Embryonic facial prominence (tissue), 1 donor: ENCODE measurements around the gene GALC.

Experiments used
- DNase-seq: peaks from one replicate; pipeline ENCODE4 v3.0.0-alpha.2; 2016; ENCODE audit errors: extremely low spot score

The GALC gene

DNA sequence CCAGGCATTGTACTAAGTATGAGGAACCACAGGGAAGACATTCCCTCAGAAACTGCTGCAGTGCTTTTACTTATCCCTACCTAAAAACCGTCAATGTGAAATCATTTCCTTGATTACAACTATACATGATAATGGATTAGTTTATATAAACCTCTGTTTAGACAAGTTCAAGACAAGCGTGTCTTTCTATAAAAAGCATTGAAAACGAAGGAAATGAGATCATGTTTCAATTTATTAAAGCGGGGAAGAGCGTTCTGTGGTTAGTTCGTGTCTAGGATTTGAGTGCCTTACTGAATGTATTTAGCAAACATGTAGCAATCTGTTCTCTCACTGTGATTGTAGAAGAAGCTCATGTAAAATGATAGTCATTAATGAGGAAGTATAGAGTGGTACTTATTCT, 37.5 kb downstream of the GALC start:
- no peak for DNase-seq

DNA sequence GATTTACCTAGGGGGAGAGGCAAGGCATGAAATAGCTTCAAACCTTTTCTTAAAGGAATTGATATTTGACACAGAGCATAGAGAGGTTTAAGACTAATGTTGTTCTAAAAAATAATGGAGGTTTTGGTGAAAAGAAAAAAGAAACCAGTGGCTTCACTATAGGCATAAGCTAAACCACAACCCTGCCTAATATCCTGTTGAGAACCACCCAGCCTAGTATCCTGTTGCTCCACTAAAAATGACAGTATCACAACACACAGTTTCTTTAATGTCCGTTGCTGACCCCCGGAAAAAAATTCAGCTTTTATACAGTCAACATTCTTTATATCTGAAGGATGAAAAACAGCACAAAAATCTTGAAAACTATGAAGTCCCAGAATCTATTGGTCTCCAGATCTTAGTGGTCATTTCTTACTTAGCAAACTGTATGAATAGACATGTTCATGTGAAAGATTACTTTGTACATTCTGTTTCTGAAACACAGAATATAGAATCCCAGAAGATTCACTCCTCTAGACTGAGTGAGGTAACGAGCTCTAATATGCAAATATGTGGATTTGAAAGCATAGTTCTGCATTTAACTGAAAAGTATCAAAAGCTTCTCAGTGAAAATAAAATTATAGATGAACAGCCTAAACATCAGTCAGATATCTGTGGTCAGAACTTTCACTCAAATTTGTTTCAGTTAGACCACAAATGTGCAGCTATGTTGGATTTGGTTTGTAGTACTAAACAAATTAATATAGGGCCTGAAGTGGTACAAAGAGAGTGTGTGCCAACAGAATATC, 40.5 kb downstream of the GALC start:
- no peak for DNase-seq

DNA sequence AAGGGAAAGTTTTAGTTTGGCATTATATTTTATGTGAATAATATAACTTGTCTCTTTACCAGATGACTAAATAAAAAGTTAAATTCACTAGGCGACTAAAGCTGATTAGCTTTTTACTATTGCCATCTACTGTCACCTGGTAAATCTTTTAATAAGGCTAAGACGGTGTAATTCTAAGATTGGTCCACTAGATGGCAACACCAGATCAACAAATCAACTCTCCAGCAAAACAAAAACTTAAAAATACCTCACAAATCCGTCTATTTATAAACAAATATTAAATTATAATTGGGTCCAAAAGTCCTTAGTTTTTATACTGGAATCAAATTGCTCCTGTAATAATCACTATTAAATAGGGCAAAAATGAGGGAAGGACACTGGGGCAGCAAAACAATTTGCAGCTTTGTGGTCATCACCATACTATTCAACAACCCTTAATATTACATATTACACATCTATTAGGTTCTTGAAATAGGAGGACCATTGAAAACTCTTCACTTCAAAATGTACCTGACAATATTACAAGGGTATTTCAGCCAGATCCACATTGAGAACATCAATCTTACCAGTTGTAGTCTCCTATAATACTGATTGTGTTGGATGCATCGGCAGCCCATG, 47.9 kb downstream of the GALC start:
- peak; percentile 34 for DNase-seq

DNA sequence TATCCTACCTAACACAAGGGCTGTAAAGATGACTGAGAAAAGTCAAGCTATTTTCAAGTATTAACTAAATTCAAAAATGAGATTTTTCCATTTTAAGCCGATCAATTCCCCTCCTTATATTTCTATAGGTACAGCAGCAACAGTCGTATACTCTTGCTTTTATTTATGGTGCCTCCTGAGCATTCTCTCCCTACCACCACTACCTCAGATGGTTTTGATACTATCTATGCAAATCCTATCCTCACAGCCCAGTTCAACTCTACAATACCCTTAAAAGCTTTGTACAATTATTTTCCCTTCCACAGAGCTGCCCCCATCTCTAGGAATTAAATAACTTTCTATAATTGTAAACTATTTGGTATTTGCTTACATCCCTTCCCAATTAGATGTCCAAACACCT, 52.1 kb downstream of the GALC start:
- DNase-seq: no peak

DNA sequence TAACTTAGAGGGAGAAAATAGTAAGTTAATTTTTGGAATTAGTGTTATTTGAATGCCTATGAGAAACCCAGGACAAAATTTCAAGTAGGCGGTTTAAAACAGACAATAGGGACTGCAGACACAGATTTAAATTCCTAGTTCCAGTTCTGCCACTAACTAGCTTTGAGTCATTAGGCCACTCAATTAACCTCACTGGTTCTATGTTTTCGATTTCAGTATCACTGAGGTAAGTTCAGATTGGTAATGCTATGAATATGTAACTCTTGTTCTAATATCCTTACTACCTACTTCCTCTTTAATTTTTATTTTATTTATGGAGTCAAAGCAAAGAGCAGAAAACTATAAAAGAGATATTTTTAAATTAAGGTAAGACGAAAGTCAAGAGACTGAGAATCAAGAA, 52.6 kb downstream of the GALC start:
- DNase-seq: no peak

GRCh38 chr14:87935886-87936285, 57.1 kb downstream of the GALC start:
- no peak for DNase-seq

GRCh38 chr14:87935081-87935828, 57.7 kb downstream of the GALC start:
- DNase-seq: no peak

DNA sequence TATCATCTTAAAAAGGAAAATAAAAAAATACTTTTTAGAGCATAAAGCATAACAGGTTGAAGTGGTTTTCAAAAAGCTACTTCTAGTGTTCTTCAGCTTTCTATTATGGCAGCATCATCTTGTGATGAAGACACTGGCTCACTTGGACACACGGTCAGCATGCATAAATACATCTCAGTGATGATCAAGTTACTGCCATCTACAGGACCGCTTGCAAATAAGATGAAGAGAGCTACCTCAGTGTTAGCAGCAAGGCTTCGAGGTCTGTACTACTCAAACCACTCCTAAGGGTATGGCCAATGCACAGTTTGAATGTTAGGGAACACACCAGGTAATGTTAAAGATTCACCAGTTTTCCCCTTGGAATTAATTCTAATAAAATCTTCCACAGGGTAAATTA, 58.8 kb downstream of the GALC start:
- no peak for DNase-seq

DNA sequence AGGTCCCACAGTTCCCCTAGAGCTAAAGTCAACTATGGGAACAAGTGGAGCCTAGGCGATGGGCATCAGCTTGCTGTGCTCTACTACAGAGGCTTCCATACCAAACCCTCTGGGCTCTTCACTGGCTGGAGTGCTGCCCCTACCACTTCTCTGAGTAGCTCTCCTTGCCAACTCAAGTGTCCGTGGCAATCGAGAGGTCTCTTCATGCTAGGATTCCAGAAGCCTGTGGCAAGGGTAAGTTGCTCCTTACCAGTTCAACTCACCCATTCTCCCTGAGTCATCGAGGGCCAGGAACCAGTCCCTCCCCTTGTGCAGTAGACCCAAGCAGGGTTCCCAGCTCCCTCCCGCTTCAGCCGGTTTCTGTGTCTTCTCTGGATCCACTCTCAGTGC, 76.1 kb downstream of the GALC start:
- no peak for DNase-seq

DNA sequence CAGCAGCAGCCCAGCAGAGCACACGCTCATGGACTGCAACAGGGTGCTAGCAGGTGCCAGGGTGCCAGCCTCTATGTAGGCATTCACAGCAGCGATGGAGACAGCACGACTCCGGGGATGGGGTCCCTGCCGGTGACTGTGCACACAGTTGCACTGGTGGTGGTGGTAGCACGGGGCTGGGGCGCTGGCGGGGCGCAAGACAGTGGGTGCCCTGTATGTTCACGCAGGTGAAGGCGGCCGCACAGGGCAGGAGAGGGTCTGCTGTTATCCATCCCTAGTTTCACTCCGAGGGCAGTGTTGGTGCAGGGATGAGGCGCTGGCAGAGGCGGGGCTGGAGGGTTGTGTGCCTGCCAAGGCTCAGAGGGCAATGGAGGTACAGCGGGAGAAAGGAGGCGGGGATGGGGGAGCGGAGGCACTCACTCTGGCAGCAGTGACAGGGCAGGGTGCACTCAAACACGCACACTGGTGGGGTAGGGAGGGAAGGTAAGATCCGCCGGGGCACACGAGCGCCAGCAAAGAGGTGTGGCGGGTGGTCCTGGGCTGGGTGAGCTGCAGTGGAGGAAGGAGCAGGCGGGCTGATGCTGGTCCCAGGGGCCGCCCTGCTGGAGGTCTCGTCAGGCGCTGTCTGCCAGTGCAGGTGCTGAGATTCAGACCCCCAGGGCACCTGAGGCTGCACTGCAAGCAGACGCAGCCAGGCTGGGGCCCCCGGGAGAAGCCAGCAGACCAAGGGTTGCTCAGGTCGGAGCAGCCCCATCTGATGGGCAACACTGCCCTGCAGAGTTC, 76.7 kb downstream of the GALC start:
- DNase-seq: no peak

DNA sequence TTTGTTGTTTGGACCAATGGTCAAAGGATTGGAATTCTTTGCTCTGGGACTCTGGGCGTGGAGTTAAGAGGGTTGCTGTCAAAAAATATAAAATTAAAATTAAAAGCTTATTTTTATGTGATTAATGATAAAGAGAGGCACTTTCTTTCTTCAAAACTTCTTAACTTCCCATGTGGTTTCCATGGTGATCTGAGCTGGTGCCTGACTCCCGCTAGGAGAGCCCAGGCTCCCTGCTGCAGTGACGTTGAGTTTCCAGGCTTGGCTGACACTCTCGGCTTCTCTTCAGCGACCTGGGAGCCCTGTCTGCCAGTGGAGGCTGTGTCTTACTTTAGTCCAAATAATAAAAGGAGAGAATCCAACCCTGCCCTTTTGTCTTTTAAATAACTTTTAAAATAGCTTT, 84.4 kb downstream of the GALC start:
- DNase-seq: no peak

GRCh38 chr14:87901652-87902051, 91.3 kb downstream of the GALC start:
- DNase-seq: no peak

DNA sequence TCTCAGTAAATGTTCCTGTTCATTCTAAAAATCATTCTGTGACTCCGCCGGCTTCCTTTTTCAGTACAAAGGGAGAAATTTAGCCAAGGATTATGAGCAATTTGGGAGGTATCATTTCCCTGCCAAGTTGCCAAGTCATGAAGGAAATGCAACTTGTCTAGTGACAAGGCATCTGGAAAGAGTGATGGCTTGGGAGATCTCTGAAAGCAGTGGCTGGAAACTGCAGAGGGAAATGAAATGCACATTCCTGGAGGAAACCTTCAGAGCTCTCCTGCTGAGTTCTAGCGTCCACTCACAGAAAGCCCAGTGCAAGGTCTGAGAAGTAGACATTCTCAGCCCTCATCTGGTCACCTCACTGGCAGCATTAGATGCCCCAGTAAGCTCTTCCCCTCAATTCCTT, 91.7 kb downstream of the GALC start:
- no peak for DNase-seq

DNA sequence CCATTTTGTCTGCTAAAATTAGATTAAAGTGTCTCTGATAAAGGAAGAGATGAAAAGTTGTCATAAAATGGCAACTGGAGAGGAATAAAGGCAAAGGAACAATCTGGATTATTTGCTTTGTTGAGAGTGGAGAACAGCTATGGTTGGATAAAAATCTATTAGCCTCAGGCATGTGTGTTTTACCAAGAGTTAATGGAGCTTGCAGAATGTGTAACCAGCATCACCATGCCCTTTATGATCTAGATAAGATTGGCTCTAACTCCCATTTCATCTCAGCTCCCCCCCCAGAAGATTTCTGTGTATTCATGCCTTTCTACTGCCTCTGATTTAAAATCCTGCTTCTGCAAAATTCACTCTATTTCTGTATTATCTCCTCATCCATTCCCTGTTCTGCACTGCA, 93.8 kb downstream of the GALC start:
- no peak for DNase-seq

- DNase-seq: no peak
These were observed 94.7 kb downstream of the GALC start for GRCh38 chr14:87898301-87898700.

GRCh38 chr14:87896393-87897380, 96.3 kb downstream of the GALC start:
- peak; percentile 70 for DNase-seq

DNA sequence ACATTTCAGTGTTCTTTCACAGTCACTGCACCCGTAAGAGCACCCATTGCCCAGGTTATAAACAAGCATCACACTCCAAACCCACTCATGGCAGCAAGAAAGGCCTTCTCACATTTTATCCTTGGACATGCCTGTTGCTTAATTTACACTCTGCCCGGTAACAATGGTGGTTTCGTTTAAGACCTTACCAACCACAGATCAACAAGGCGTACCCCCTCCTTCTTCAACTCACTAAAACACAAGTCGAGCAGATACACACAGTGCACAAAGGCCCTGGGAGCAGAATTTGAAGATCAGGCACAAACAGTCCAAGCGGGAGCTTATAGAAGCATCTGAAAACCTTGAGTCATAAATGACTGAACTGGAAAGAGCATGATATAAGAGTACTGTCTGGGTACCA, 98.1 kb downstream of the GALC start:
- no peak for DNase-seq

- DNase-seq: no peak
These were observed 100.2 kb downstream of the GALC start for GRCh38 chr14:87892763-87893162.

GRCh38 chr14:87888136-87888999, 104.6 kb downstream of the GALC start:
- DNase-seq: no peak

GRCh38 chr14:87883750-87884149, 109.2 kb downstream of the GALC start:
- DNase-seq: no peak
